Activated CD8-positive, alpha-beta memory T cell treated with anti-CD3 and anti-CD28 coated beads, Interleukin-2, amount 10 ng/mL, durations not matched to agents 7 days and 5 days (primary cell): Measurements from ENCODE around the gene NENF. TPM values are rescaled to one million over a fixed set of nuclear protein-coding genes. Genes with fewer than 3 reads are reported as not detected.
"Not testable (repeated sequence)": the region's sequence is repeated elsewhere in the genome, so short reads cannot be mapped to it uniquely, and the experiment has no call there.

Experiments
- ATAC-seq: fragments of 150-1000 bp; cut with Tn5 transposase; one replicate; pipeline ENCODE4 v1.10.0; 2021; ENCODE audit warnings: moderate library complexity
- CTCF ChIA-PET: fragments of 350-600 bp; sonication (Branson Sonifier 250); formaldehyde crosslinking; loops from one replicate; lab custom pipeline; 2021; ENCODE audit warnings: antibody characterized with exemption; lab: Charles Lee
- DNase-seq: peaks from one replicate; pipeline ENCODE4 v3.0.0-alpha.2; 2020
- H3K27ac Mint-ChIP-seq: one replicate; pipeline ENCODE4 v1.8.0; 2021; ENCODE audit warnings: mild to moderate bottlenecking, mixed read lengths
- H3K27me3 Mint-ChIP-seq: one replicate; pipeline ENCODE4 v1.8.0; 2021; ENCODE audit warnings: mixed read lengths
- H3K36me3 Mint-ChIP-seq: one replicate; pipeline ENCODE4 v1.8.0; 2021; ENCODE audit warnings: mild to moderate bottlenecking, mixed read lengths
- H3K4me1 Mint-ChIP-seq: one replicate; pipeline ENCODE4 v1.8.0; 2021; ENCODE audit warnings: mixed read lengths
- H3K4me3 Mint-ChIP-seq: one replicate; pipeline ENCODE4 v1.8.0; 2021; ENCODE audit warnings: mild to moderate bottlenecking, moderate library complexity, mixed read lengths
- H3K9me3 Mint-ChIP-seq: one replicate; pipeline ENCODE4 v1.8.0; 2022; ENCODE audit warnings: low read depth, mixed read lengths
- total RNA-seq, 2 experiments: library from RNA; stranded (reverse); gene quantifications; one replicate each; pipeline ENCODE4 v1.2.3, GENCODE V29; 2021

Gene NENF
- 10 to 100 TPM; 33.9 to 37.6 TPM for total RNA-seq

GRCh38 chr1:212432661-212433576, at the start of gene NENF:
Gene NENF (plus strand): TSS chr1:212432920. CDS start chr1:212432944, 24 bp downstream.
- Mint-ChIP-seq H3K36me3 (peaks cover 2% of the 10 kb centered on the region), H3K9me3 (no peaks in the 10 kb centered on the region), H3K27ac (peak within 1 kb of the TSS; percentile 61), H3K4me1 (peaks cover 12% of the 10 kb centered on the region), H3K4me3 (peak within 1 kb of the TSS; percentile 73), H3K27me3 (peaks cover under 1% of the 10 kb centered on the region)
- ATAC-seq (peak; percentile 100), DNase-seq (peak; percentile 84)
- CTCF ChIA-PET: interaction anchor here (1.0 to 2.3 kb wide), 8 partner anchors 18 to 752 kb away, joined by 3 to 18 read pairs (median 4); partner anchors contain the start of genes DTL, INTS7 and PACC1

- no peak overlapping the region for H3K4me3 Mint-ChIP-seq
- CTCF ChIA-PET: interaction anchor here (1.8 to 2.2 kb wide), 2 partner anchors 18 to 70 kb away, joined by 5 read pairs; no protein-coding TSS in a partner anchor
- H3K27me3 Mint-ChIP-seq: no peaks in the 10 kb centered on the region
- ATAC-seq (no peak), DNase-seq (no peak)
- no peak overlapping the region for H3K27ac Mint-ChIP-seq
- H3K36me3 Mint-ChIP-seq: peaks cover 48% of the 10 kb centered on the region
- peaks cover 8% of the 10 kb centered on the region for H3K4me1 Mint-ChIP-seq
- H3K9me3 Mint-ChIP-seq: peaks cover 9% of the 10 kb centered on the region
Measured at GRCh38 chr1:212386029-212386428, 46.7 kb upstream of the NENF start.

- Mint-ChIP-seq H3K27me3 (no peaks in the 10 kb centered on the region), H3K9me3 (peaks cover 12% of the 10 kb centered on the region), H3K36me3 (peaks cover 64% of the 10 kb centered on the region), H3K27ac (peak overlapping the region; percentile 10), H3K4me3 (no peak overlapping the region), H3K4me1 (peaks cover 9% of the 10 kb centered on the region)
- DNase-seq: no peak
- CTCF ChIA-PET: no interaction called here
- ATAC-seq: no peak
Measured at GRCh38 chr1:212388985-212389716, 43.6 kb upstream of the NENF start.

GRCh38 chr1:212395678-212396437, 36.9 kb upstream of the NENF start:
- H3K27me3 Mint-ChIP-seq, CTCF ChIA-PET, H3K4me3 Mint-ChIP-seq, H3K4me1 Mint-ChIP-seq, ATAC-seq, DNase-seq, H3K27ac Mint-ChIP-seq: not testable (repeated sequence)
- Mint-ChIP-seq H3K9me3 (peaks cover 16% of the 10 kb centered on the region), H3K36me3 (peaks cover 58% of the 10 kb centered on the region)

GRCh38 chr1:212396638-212397037, 36.1 kb upstream of the NENF start:
- DNase-seq (no peak), ATAC-seq (no peak)
- H3K36me3 Mint-ChIP-seq: peaks cover 53% of the 10 kb centered on the region
- H3K27me3 Mint-ChIP-seq: no peaks in the 10 kb centered on the region
- H3K4me3 Mint-ChIP-seq: no peak overlapping the region
- CTCF ChIA-PET: interaction anchor here (0.6 kb wide), 1 partner anchor 361 kb away, joined by 3 read pairs; the partner anchor contains the start of genes DTL and INTS7
- peaks cover 16% of the 10 kb centered on the region for H3K9me3 Mint-ChIP-seq
- no peak overlapping the region for H3K27ac Mint-ChIP-seq
- H3K4me1 Mint-ChIP-seq: peaks cover 2% of the 10 kb centered on the region

GRCh38 chr1:212397171-212397570, 35.5 kb upstream of the NENF start:
- Mint-ChIP-seq H3K27ac (no peak overlapping the region), H3K4me1 (peaks cover 2% of the 10 kb centered on the region), H3K36me3 (peaks cover 53% of the 10 kb centered on the region), H3K4me3 (no peak overlapping the region), H3K9me3 (peaks cover 16% of the 10 kb centered on the region), H3K27me3 (no peaks in the 10 kb centered on the region)
- DNase-seq (no peak), ATAC-seq (no peak)
- CTCF ChIA-PET: interaction anchor here (0.6 kb wide), 1 partner anchor 362 kb away, joined by 3 read pairs; the partner anchor contains the start of genes DTL and INTS7

- peaks cover 2% of the 10 kb centered on the region for H3K4me1 Mint-ChIP-seq
- DNase-seq: no peak
- no peak for ATAC-seq
- peaks cover 13% of the 10 kb centered on the region for H3K9me3 Mint-ChIP-seq
- peaks cover 54% of the 10 kb centered on the region for H3K36me3 Mint-ChIP-seq
- H3K27ac Mint-ChIP-seq: no peak overlapping the region
- no peaks in the 10 kb centered on the region for H3K27me3 Mint-ChIP-seq
- CTCF ChIA-PET: no interaction called here
- H3K4me3 Mint-ChIP-seq: no peak overlapping the region
Measured at GRCh38 chr1:212401042-212401441, 31.7 kb upstream of the NENF start.

GRCh38 chr1:212401838-212402582, 30.7 kb upstream of the NENF start:
- peaks cover 2% of the 10 kb centered on the region for H3K4me1 Mint-ChIP-seq
- H3K9me3 Mint-ChIP-seq: peaks cover 4% of the 10 kb centered on the region
- no peak for ATAC-seq
- CTCF ChIA-PET: no interaction called here
- H3K36me3 Mint-ChIP-seq: peaks cover 52% of the 10 kb centered on the region
- no peak for DNase-seq
- H3K27ac Mint-ChIP-seq: no peak overlapping the region
- H3K27me3 Mint-ChIP-seq: no peaks in the 10 kb centered on the region
- H3K4me3 Mint-ChIP-seq: no peak overlapping the region

- Mint-ChIP-seq H3K27ac (no peak overlapping the region), H3K4me3 (no peak overlapping the region), H3K9me3 (no peaks in the 10 kb centered on the region), H3K27me3 (no peaks in the 10 kb centered on the region), H3K4me1 (peaks cover 2% of the 10 kb centered on the region), H3K36me3 (peaks cover 51% of the 10 kb centered on the region)
- CTCF ChIA-PET: no interaction called here
- DNase-seq (no peak), ATAC-seq (no peak)
Measured at GRCh38 chr1:212402666-212403321, 29.9 kb upstream of the NENF start.

GRCh38 chr1:212410231-212410820, 22.4 kb upstream of the NENF start:
- DNase-seq: no peak
- no peak for ATAC-seq
- H3K9me3 Mint-ChIP-seq: no peaks in the 10 kb centered on the region
- H3K4me3 Mint-ChIP-seq: no peak overlapping the region
- no peak overlapping the region for H3K27ac Mint-ChIP-seq
- no peaks in the 10 kb centered on the region for H3K27me3 Mint-ChIP-seq
- CTCF ChIA-PET: interaction anchor here (0.9 kb wide), 1 partner anchor 46 kb away, joined by 3 read pairs; no protein-coding TSS in a partner anchor
- peaks cover 45% of the 10 kb centered on the region for H3K36me3 Mint-ChIP-seq
- H3K4me1 Mint-ChIP-seq: peaks cover 23% of the 10 kb centered on the region

GRCh38 chr1:212412374-212412773, 20.3 kb upstream of the NENF start:
- CTCF ChIA-PET: no interaction called here
- Mint-ChIP-seq H3K36me3 (peaks cover 35% of the 10 kb centered on the region), H3K4me3 (no peak overlapping the region), H3K4me1 (peaks cover 35% of the 10 kb centered on the region), H3K27me3 (no peaks in the 10 kb centered on the region), H3K27ac (no peak overlapping the region), H3K9me3 (no peaks in the 10 kb centered on the region)
- DNase-seq (no peak), ATAC-seq (no peak)
